ENCODE results near the gene TCL1A. TPM values are rescaled to one million over a fixed set of nuclear protein-coding genes. Genes with fewer than 3 reads are reported as not detected.

Gene TCL1A
- total RNA-seq, 2 experiments from 2014 or later: not detected

DNA sequence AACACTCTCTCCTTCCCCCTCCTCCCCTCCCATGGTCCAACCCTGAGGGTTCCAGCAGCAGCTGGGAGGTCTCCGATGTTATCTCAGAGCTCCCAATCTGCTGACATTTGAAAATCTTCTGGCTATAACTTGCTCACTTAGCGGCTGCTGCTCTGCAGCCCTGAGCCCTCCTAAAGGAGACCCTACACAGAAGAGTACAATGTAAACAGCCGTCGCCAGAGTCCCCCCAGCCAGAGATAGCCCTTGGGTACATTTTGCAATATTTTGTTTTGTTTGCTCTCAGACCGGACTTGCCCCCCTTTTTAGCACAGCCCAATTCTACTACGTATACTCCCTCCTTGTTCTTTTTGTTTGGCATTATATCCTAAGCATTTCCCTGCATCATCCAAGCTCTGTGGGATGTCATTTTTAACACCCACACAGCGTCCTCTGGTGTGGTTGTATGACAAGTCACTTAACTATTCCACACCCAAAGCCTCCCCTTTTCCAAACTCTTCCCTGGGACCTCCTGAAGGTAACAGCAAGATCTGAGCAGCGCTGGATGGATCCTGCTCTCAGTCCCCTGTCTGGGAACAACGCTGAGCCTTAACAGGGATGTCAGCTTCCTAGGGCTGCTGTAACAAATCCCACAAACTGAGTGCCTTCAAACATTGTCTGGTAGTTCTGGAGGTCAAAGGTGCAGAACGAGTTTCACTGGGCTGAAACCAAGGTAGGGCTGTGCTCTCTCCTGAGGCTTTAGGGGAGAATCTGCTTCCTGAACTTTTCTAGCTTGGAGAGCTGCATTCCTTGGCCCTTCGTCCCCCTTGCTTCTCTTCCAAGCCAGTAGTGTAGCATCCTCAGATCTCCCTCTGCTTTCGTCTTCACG, 53.0 kb downstream of the TCL1A start:
- ATAC-seq: no peak
- no peak overlapping the region for H3K27ac Mint-ChIP-seq
- no peaks in the 10 kb centered on the region for H3K9me3 Mint-ChIP-seq (ENCODE audit: low read depth)
- no peaks in the 10 kb centered on the region for H3K36me3 Mint-ChIP-seq
- H3K4me3 Mint-ChIP-seq: no peak overlapping the region
- peaks cover 12% of the 10 kb centered on the region for H3K27me3 Mint-ChIP-seq
- no peaks in the 10 kb centered on the region for H3K4me1 Mint-ChIP-seq
- DNase-seq: no peak
- CTCF ChIA-PET: interaction anchor here (0.7 kb wide), 1 partner anchor 17 kb away, joined by 3 read pairs; no protein-coding TSS in a partner anchor

DNA sequence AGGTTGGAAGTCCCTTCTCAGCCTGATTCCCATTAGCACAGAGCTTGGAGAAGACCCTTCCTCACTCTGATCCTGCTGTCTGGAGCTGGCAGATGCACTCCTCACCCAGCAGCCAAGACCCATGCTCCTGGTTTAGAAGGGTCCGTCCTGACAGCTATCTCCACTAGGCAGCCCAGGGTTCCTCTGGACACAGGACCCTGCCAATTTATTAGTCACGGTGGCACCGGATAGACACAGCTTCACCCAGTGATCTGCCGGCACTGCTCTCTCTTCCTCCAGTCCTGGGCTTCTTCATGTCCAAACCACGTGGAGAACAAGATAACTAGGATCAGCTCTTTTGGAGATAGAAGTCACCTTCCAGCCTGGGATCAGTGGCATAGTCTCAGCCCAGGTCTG, 53.9 kb downstream of the TCL1A start:
- CTCF ChIA-PET: no interaction called here

More for the DNA sequence above, 53.9 kb downstream of the TCL1A start:
- Mint-ChIP-seq H3K9me3 (ENCODE audit: low read depth) (no peaks in the 10 kb centered on the region), H3K27ac (no peak overlapping the region), H3K4me3 (no peak overlapping the region), H3K27me3 (peaks cover 12% of the 10 kb centered on the region), H3K4me1 (no peaks in the 10 kb centered on the region), H3K36me3 (no peaks in the 10 kb centered on the region)
- ATAC-seq (no peak), DNase-seq (no peak)

Other genes with a start within 250 kb of the TCL1A start
- gene SYNE3, start 197.5 kb downstream of the TCL1A start, total RNA-seq: 10 to 100 TPM; 65.8 to 81.6 TPM
- 10 to 100 TPM; 36.4 to 48.5 TPM for gene GLRX5, start 179.1 kb downstream of the TCL1A start, total RNA-seq
- gene TCL1B, start 27.7 kb downstream of the TCL1A start, total RNA-seq: not detected
- not detected for gene TUNAR, start 162.7 kb upstream of the TCL1A start, total RNA-seq

Data from activated CD8-positive, alpha-beta memory T cell treated with anti-CD3 and anti-CD28 coated beads, Interleukin-2, amount 10 ng/mL, durations not matched to agents 7 days and 5 days (primary cell).